ENCODE results near the gene GIMAP1.

The GIMAP1 gene

DNA sequence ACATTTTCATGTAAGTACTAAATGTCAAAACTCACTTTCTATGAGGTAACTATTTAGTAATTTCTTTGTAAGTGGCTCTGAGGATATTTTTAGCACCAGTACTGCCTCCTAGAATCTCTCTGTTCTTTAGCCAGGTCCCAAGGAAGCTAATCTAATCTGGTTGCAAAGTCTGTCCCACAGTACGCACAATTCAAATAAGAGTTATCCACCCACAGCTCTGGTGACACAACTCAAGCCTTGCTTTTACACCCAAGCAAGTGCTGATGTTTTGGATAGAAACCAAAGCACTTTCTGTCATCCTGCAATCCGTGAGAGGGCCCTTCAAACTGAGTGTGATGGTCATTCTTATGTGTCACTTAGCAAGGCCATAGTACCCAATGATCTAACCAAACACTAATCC, 35.3 kb downstream of the GIMAP1 start:
- TF ChIP-seq, protein P1, sequence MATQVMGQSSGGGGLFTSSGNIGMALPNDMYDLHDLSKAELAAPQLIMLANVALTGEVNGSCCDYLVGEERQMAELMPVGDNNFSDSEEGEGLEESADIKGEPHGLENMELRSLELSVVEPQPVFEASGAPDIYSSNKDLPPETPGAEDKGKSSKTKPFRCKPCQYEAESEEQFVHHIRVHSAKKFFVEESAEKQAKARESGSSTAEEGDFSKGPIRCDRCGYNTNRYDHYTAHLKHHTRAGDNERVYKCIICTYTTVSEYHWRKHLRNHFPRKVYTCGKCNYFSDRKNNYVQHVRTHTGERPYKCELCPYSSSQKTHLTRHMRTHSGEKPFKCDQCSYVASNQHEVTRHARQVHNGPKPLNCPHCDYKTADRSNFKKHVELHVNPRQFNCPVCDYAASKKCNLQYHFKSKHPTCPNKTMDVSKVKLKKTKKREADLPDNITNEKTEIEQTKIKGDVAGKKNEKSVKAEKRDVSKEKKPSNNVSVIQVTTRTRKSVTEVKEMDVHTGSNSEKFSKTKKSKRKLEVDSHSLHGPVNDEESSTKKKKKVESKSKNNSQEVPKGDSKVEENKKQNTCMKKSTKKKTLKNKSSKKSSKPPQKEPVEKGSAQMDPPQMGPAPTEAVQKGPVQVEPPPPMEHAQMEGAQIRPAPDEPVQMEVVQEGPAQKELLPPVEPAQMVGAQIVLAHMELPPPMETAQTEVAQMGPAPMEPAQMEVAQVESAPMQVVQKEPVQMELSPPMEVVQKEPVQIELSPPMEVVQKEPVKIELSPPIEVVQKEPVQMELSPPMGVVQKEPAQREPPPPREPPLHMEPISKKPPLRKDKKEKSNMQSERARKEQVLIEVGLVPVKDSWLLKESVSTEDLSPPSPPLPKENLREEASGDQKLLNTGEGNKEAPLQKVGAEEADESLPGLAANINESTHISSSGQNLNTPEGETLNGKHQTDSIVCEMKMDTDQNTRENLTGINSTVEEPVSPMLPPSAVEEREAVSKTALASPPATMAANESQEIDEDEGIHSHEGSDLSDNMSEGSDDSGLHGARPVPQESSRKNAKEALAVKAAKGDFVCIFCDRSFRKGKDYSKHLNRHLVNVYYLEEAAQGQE (IDR thresholded peaks at IDR 0.05; ENCODE audit: low read depth): no peak
- TF ChIP-seq, protein P2, sequence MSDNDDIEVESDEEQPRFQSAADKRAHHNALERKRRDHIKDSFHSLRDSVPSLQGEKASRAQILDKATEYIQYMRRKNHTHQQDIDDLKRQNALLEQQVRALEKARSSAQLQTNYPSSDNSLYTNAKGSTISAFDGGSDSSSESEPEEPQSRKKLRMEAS (IDR thresholded peaks at IDR 0.05): no peak
- TF ChIP-seq NFIC (IDR thresholded peaks at IDR 0.05) (no peak), YY1 (IDR thresholded peaks at IDR 0.05; ENCODE audit: low read depth) (no peak), RAD21 (IDR thresholded peaks at IDR 0.05; ENCODE audit: low read depth) (no peak), TEAD4 (IDR thresholded peaks at IDR 0.05) (no peak), TAF1 (IDR thresholded peaks at IDR 0.05; ENCODE audit: low read depth) (no peak), CREB1 (IDR thresholded peaks at IDR 0.05; ENCODE audit: low read depth) (no peak), CEBPB (IDR thresholded peaks at IDR 0.05) (no peak), EGR1 (IDR thresholded peaks at IDR 0.05) (no peak), ZBTB7A (IDR thresholded peaks at IDR 0.05; ENCODE audit: low read depth) (no peak), EP300 (IDR thresholded peaks at IDR 0.05; ENCODE audit: borderline replicate concordance) (no peak), TCF12 (IDR thresholded peaks at IDR 0.05; ENCODE audit: low read depth) (no peak), FOXM1 (IDR thresholded peaks at IDR 0.05; ENCODE audit: borderline replicate concordance, low read depth) (no peak)
- TF ChIP-seq, protein P3, sequence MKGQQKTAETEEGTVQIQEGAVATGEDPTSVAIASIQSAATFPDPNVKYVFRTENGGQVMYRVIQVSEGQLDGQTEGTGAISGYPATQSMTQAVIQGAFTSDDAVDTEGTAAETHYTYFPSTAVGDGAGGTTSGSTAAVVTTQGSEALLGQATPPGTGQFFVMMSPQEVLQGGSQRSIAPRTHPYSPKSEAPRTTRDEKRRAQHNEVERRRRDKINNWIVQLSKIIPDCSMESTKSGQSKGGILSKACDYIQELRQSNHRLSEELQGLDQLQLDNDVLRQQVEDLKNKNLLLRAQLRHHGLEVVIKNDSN (IDR thresholded peaks at IDR 0.05): no peak

DNA sequence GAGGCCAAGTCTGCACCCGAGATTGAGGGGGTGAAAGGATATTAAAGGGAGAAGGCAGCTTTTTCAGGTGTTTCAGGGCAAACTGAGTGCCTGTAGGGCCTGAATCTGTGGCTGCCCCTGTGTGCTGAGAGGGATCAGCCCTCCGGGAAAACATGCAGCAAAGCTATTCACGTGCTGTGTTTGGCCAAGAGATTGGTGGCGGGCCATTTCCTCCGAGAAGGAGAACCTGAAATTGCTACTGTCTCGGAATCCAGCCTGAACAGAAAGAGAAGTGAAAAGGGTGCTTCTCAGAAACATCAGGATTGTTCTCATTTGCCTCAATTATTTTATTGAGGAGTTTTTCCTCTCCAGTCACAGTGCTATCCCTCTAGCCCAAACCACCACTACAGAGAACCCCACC, 36.8 kb downstream of the GIMAP1 start:
- TF ChIP-seq ZBTB7A (IDR thresholded peaks at IDR 0.05; ENCODE audit: low read depth): no peak
- no peak for TF ChIP-seq RAD21 (IDR thresholded peaks at IDR 0.05; ENCODE audit: low read depth)
- TF ChIP-seq YY1 (IDR thresholded peaks at IDR 0.05; ENCODE audit: low read depth): no peak
- no peak for TF ChIP-seq EP300 (IDR thresholded peaks at IDR 0.05; ENCODE audit: borderline replicate concordance)
- no peak for TF ChIP-seq CREB1 (IDR thresholded peaks at IDR 0.05; ENCODE audit: low read depth)
- TF ChIP-seq, protein P3 (IDR thresholded peaks at IDR 0.05): no peak
- TF ChIP-seq, protein P2 (IDR thresholded peaks at IDR 0.05): no peak
- TF ChIP-seq TAF1 (IDR thresholded peaks at IDR 0.05; ENCODE audit: low read depth): no peak
- no peak for TF ChIP-seq TEAD4 (IDR thresholded peaks at IDR 0.05)
- TF ChIP-seq EGR1 (IDR thresholded peaks at IDR 0.05): no peak
- TF ChIP-seq, protein P1 (IDR thresholded peaks at IDR 0.05; ENCODE audit: low read depth): no peak
- no peak for TF ChIP-seq FOXM1 (IDR thresholded peaks at IDR 0.05; ENCODE audit: borderline replicate concordance, low read depth)

DNA sequence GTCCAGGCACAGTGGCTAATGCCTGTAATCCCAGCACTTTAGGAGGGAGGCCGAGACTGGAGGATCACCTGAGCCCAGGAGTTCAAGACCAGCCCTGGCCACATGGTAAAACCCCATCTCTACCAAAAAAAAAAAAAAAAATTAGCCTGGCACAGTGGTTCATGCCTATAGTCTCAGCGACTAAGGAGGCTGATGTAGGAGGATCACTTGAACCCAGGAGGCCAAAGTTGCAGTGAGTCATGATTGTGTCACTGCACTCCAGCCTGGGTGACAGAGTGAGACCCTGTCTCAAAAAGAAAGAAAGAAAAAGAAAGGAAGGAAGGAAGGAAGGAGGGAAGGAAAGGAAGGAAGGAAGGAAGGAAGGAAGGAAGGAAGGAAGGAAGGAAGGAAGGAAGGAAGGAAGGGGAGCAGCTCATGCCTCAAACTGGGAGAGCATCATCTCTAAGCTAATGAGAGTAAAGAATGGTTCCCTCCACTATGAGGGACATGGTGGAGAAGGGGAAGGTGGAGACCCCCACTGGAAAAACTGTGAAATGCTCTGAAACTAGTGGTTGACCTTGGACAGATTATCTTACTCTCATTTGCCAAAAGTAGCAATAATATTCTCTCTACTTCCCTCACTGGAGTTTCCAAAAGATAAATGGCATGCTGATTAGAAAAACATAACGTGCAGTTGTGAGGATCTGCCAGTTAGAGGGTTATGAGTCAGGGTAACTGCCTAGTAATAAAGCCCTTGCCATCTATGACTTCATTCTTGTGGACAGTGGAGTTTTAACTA, 37.6 kb downstream of the GIMAP1 start:
- TF ChIP-seq YY1 (IDR thresholded peaks at IDR 0.05; ENCODE audit: low read depth) (no peak), TCF12 (IDR thresholded peaks at IDR 0.05; ENCODE audit: low read depth) (no peak), EP300 (IDR thresholded peaks at IDR 0.05; ENCODE audit: borderline replicate concordance) (no peak), TAF1 (IDR thresholded peaks at IDR 0.05; ENCODE audit: low read depth) (no peak), TEAD4 (IDR thresholded peaks at IDR 0.05) (no peak)
- TF ChIP-seq, protein P1 (IDR thresholded peaks at IDR 0.05; ENCODE audit: low read depth): no peak

DNA sequence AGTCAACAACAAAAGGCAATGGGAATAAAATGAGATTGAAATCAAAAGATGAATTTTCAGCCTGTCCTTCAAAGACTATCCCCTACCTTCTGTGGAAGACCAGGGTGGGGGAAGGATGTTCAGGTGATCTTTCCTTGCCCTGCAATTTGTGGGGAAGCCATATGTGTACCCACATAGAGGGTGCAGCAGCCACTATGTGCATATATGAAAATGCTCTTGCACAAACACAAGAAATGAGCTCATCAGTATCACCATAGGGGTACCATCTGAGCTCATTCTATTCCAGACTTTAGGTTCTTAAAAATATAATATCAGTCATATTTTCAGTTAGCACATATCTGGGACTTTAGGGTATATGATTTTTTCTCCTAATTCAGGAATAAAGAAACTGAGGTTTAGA, 38.5 kb downstream of the GIMAP1 start:
- no peak for TF ChIP-seq TAF1 (IDR thresholded peaks at IDR 0.05; ENCODE audit: low read depth)
- no peak for TF ChIP-seq CEBPB (IDR thresholded peaks at IDR 0.05)
- TF ChIP-seq CREB1 (IDR thresholded peaks at IDR 0.05; ENCODE audit: low read depth): no peak
- TF ChIP-seq, protein P2 (IDR thresholded peaks at IDR 0.05): no peak
- TF ChIP-seq, protein P1 (IDR thresholded peaks at IDR 0.05; ENCODE audit: low read depth): no peak
- TF ChIP-seq TEAD4 (IDR thresholded peaks at IDR 0.05): no peak
- no peak for TF ChIP-seq ZBTB7A (IDR thresholded peaks at IDR 0.05; ENCODE audit: low read depth)
